Dermis lymphatic vessel endothelial cell (primary cell): ENCODE results near the gene SS18. TPM values are rescaled to one million over a fixed set of nuclear protein-coding genes. Genes with fewer than 3 reads are reported as not detected.

ENCODE experiments used
- total RNA-seq: library from RNA; depleted of rRNA; stranded (reverse); fragments of >200 nt; gene quantifications from 2 replicates; pipeline ENCODE4 v1.2.1, GENCODE V29; 2014

SS18 gene
- total RNA-seq, result 61.2 and 68.0 TPM in 2 replicates

GRCh38 chr18:26090130-26091046 lies at the start of gene SS18:
Gene SS18 (minus strand): TSS chr18:26090613. CDS start chr18:26090569, 44 bp downstream.

GRCh38 chr18:26133652-26134051 lies 43.2 kb upstream of the SS18 start, which contains the start of gene PSMA8:
Gene PSMA8 (plus strand): TSS chr18:26133869. CDS start chr18:26133966, 97 bp downstream.

Other genes with a start within 250 kb of the SS18 start
- gene PSMA8, start 43.3 kb upstream of the SS18 start, total RNA-seq, result not detected in 2 replicates
- 0.76 and 2.4 TPM in 2 replicates for gene TAF4B, start 135.8 kb upstream of the SS18 start, total RNA-seq